ENCODE measurements around the gene MEIOSIN.

MEIOSIN gene

GRCh38 chr19:45805719-45806118, 72.5 kb downstream of the MEIOSIN start:
- no peak for FAIRE-seq
- no peak for DNase-seq (ENCODE audit: insufficient read length, low spot score)
- TF ChIP-seq CTCF (IDR thresholded peaks at IDR 0.05; ENCODE audit: insufficient read depth, missing control alignments), result no peak

GRCh38 chr19:45809643-45810159, 76.5 kb downstream of the MEIOSIN start:
- FAIRE-seq, result no peak
- no peak for TF ChIP-seq CTCF (IDR thresholded peaks at IDR 0.05; ENCODE audit: insufficient read depth, missing control alignments)
- no peak for DNase-seq (ENCODE audit: insufficient read length, low spot score)

- DNase-seq (ENCODE audit: insufficient read length, low spot score) (no peak), FAIRE-seq (no peak)
- no peak for TF ChIP-seq CTCF (IDR thresholded peaks at IDR 0.05; ENCODE audit: insufficient read depth, missing control alignments)
Measured at GRCh38 chr19:45812297-45812696, 79.1 kb downstream of the MEIOSIN start.

All from D721Med (cell line).